HepG2 (cell line): ENCODE results near the gene LDLRAP1. TPM values are rescaled to one million over a fixed set of nuclear protein-coding genes. Genes with fewer than 3 reads are reported as not detected.

ENCODE experiments used
- ARID3A ChIP-seq: IDR thresholded peaks from 2 replicates; pipeline ENCODE4 v1.6.1; 2012; ENCODE audit warnings: low read depth, low read length, improper control_type of control experiment
- ARNTL ChIP-seq: sonication (generic); formaldehyde crosslinking; IDR thresholded peaks from 2 replicates; pipeline ENCODE4 v1.4.0; 2020; ENCODE audit warnings: mild to moderate bottlenecking, missing genetic modification reagents
- CBX2 ChIP-seq, 2 experiments: fragments of 200-600 bp in 1 of 2; sonication (generic); formaldehyde crosslinking in 1 of 2; IDR thresholded peaks; 2 replicates each; pipeline versions ENCODE4 v1.7.0 to v1.8.1; 2018 to 2022; ENCODE audit warnings: low read depth in 2 of 2, low read length in 1 of 2, mild to moderate bottlenecking in 1 of 2, missing genetic modification reagents in 1 of 2
- CSRNP2 ChIP-seq: sonication (generic); formaldehyde crosslinking; conservative IDR thresholded peaks from 2 replicates; pipeline ENCODE4 v1.8.0; 2022; ENCODE audit warnings: low read depth, missing genetic modification reagents
- FUBP1 ChIP-seq: sonication (generic); formaldehyde crosslinking; IDR thresholded peaks from 2 replicates; pipeline ENCODE4 v1.5.1; 2020; ENCODE audit warnings: missing genetic modification reagents, mild to moderate bottlenecking, borderline replicate concordance
- HIVEP1 ChIP-seq: sonication (generic); formaldehyde crosslinking; IDR thresholded peaks from 2 replicates; pipeline ENCODE4 v1.4.0; 2020; ENCODE audit warnings: mild to moderate bottlenecking, missing genetic modification reagents
- IRF9 ChIP-seq: sonication (generic); formaldehyde crosslinking; IDR thresholded peaks from 2 replicates; pipeline ENCODE4 v1.8.0; 2022; ENCODE audit warnings: missing genetic modification reagents, mild to moderate bottlenecking, borderline replicate concordance
- KDM3A ChIP-seq: IDR thresholded peaks from 2 replicates; pipeline ENCODE4 v1.6.1; 2018; ENCODE audit warnings: low read depth, missing compliant biosample characterization
- RXRB ChIP-seq: IDR thresholded peaks from 2 replicates; pipeline ENCODE4 v1.6.1; 2016; ENCODE audit warnings: borderline replicate concordance, missing genetic modification reagents, missing compliant biosample characterization
- SAP130 ChIP-seq: IDR thresholded peaks from 2 replicates; pipeline ENCODE4 v1.6.1; 2016; ENCODE audit warnings: low read depth
- TP53 ChIP-seq: sonication (generic); formaldehyde crosslinking; conservative IDR thresholded peaks from 2 replicates; pipeline ENCODE4 v1.4.0; 2020; ENCODE audit warnings: missing genetic modification reagents
- ZMYM4 ChIP-seq: sonication (generic); formaldehyde crosslinking; IDR thresholded peaks from 2 replicates; pipeline ENCODE4 v1.8.1; 2023; ENCODE audit warnings: mild to moderate bottlenecking, missing genetic modification reagents
- ZNF687 ChIP-seq: sonication (generic); formaldehyde crosslinking; IDR thresholded peaks from 2 replicates; pipeline ENCODE4 v1.5.1; 2020; ENCODE audit warnings: mild to moderate bottlenecking, missing genetic modification reagents, moderate library complexity
- ZNF800 ChIP-seq: sonication (generic); formaldehyde crosslinking; IDR thresholded peaks from 2 replicates; pipeline ENCODE4 v1.4.0; 2020; ENCODE audit warnings: missing genetic modification reagents
- polyA plus RNA-seq, 8 experiments: library from polyadenylated mRNA; depleted of rRNA in 3 of 8; stranded (reverse) in 7 of 8; unstranded in 1 of 8; fragments of >200 nt; fragmentation: Illumina TruSeq in 4 of 8; extraction: Trizol in 4 of 8; gene quantifications; 2 replicates each; pipeline versions ENCODE4 v1.2.1 to v1.2.3, GENCODE V29; 2011 to 2016; ENCODE audit warnings: low read depth in 4 of 8, missing spikeins in 1 of 8, mixed read lengths in 1 of 8; ENCODE audit not compliant: insufficient read depth in 1 of 8
- total RNA-seq, 5 experiments: library from RNA; depleted of rRNA; stranded (reverse); fragments of >200 nt; fragmentation: Illumina TruSeq; extraction: Trizol; gene quantifications; 2 replicates each; pipeline ENCODE4 v1.2.3, GENCODE V29; 2016; ENCODE audit warnings: low read depth in 1 of 5

The LDLRAP1 gene
- total and polyA plus RNA-seq, 2 of the 13 experiments (the other 11 are each of a cell fraction or from before 2014, with no cell fraction given) = 7.2 to 12.1 TPM

GRCh38 chr1:25573591-25573930, 30.2 kb downstream of the LDLRAP1 start (continued):
- no peak for TF ChIP-seq CSRNP2
- TF ChIP-seq ARNTL (CRISPR knock-in tag) = 0 out of 2 replicates have a peak, but pooled peaks have one; percentile 65
- no peak for TF ChIP-seq ZNF800 (CRISPR knock-in tag)
- TF ChIP-seq FUBP1 = no peak
- TF ChIP-seq KDM3A = no peak
- no peak for TF ChIP-seq ARID3A
- no peak for TF ChIP-seq TP53
- peak; percentile 28; the same call in 1 of the 2 replicates for TF ChIP-seq SAP130 (CRISPR knock-in tag)
- no peak for TF ChIP-seq CBX2 (IDR thresholded peaks at IDR 0.05; ENCODE audit: low read depth, low read length)
- TF ChIP-seq CBX2 (CRISPR knock-in tag; IDR thresholded peaks at IDR 0.05; ENCODE audit: low read depth) = no peak
- TF ChIP-seq ZMYM4 (CRISPR knock-in tag) = no peak
- TF ChIP-seq ZNF687 (CRISPR knock-in tag) = peak; percentile 50
- no peak for TF ChIP-seq HIVEP1 (CRISPR knock-in tag)
- no peak for TF ChIP-seq IRF9 (CRISPR knock-in tag)
- 0 out of 2 replicates have a peak, but pooled peaks have one; percentile 7 for TF ChIP-seq RXRB (CRISPR knock-in tag)
